K562 (cell line): ENCODE measurements around the gene DNASE1L3. TPM values are rescaled to one million over a fixed set of nuclear protein-coding genes. Genes with fewer than 3 reads are reported as not detected.

Source experiments
- ATAC-seq: fragments of 200-7000 bp; cut with Tn5 transposase; 3 replicates; pipeline ENCODE4 v1.9.1; 2020; ENCODE audit warnings: moderate library complexity
- BruUV-seq: library from RNA; stranded (reverse); fragments of 400-500 nt; replicated peaks from 2 replicates; lab custom pipeline; 2021; lab: Mats Ljungman, UMichigan
- CTCF ChIA-PET: fragments of 300-600 bp; formaldehyde crosslinking; extraction: SDS; loops from one replicate; lab custom pipeline; 2021; ENCODE audit warnings: low intra/inter-chr PET ratio; lab: Yijun Ruan, JAX
- POLR2A ChIA-PET: fragments of 300-600, 350-650 bp; sonication (Branson Sonifier 250); formaldehyde crosslinking; extraction: SDS; loops from one replicate; lab custom pipeline; 2021; ENCODE audit warnings: antibody characterized with exemption, inconsistent platforms; lab: Yijun Ruan, JAX
- DNase-seq, 4 experiments: peaks; one replicate each; pipeline versions ENCODE4 v3.0.0 to v3.0.0-alpha.2; 2011 to 2018; ENCODE audit warnings: low spot score in 3 of 4, mixed read lengths in 3 of 4; ENCODE audit errors: extremely low read depth in 1 of 4
- FAIRE-seq: peaks from 2 replicates; lab custom pipeline; 2011; peaks lifted over from hg19 to GRCh38; lab: Jason Lieb, UNC
- H2AFZ ChIP-seq: 2 replicates; pipeline ENCODE4 v1.6.0; 2011; ENCODE audit warnings: low read depth, low read length, control low read depth, inconsistent platforms
- H3K27ac ChIP-seq: fragments of 200-600 bp; 3 replicates; pipeline ENCODE4 v1.8.0; 2011; ENCODE audit warnings: low read depth, mild to moderate bottlenecking, control low read depth, inconsistent platforms, low read length, moderate library complexity, mixed read lengths; ENCODE audit errors: extremely low read depth
- H3K27me3 ChIP-seq, 2 experiments: fragments of 300-600 bp in 1 of 2; 2 replicates in 1 of 2; 3 replicates in 1 of 2; pipeline versions ENCODE4 v1.6.0 to v1.8.0; 2011; ENCODE audit warnings: inconsistent platforms in 2 of 2, low read length in 2 of 2, mild to moderate bottlenecking in 1 of 2, mixed read lengths in 1 of 2, moderate library complexity in 1 of 2; ENCODE audit not compliant: control insufficient read depth in 2 of 2, insufficient read depth in 2 of 2
- H3K36me3 ChIP-seq: fragments of 300-600 bp; 3 replicates; pipeline ENCODE4 v1.8.0; 2011; ENCODE audit warnings: mild to moderate bottlenecking, low read length, inconsistent platforms; ENCODE audit not compliant: control insufficient read depth, insufficient read depth
- H3K4me1 ChIP-seq, 2 experiments: fragments of 200-600 bp in 1 of 2; replicated peaks in 1 of 2; 2 replicates in 1 of 2; 3 replicates in 1 of 2; pipeline versions ENCODE4 v1.5.1 to v1.8.0; 2011; ENCODE audit warnings: inconsistent platforms in 2 of 2, low read length in 2 of 2, mild to moderate bottlenecking in 1 of 2, mixed read lengths in 1 of 2, moderate library complexity in 1 of 2; ENCODE audit not compliant: control insufficient read depth in 2 of 2, insufficient read depth in 2 of 2
- H3K4me2 ChIP-seq: 2 replicates; pipeline ENCODE4 v1.6.1; 2011; ENCODE audit warnings: low read length, control low read depth, inconsistent platforms, mixed read lengths; ENCODE audit not compliant: insufficient read depth
- H3K4me3 ChIP-seq: fragments of 200-600 bp; sonication (generic), shearing (Covaris generic); 2 replicates; pipeline ENCODE4 v1.5.1; 2016; ENCODE audit warnings: control low read depth, inconsistent platforms
- H3K79me2 ChIP-seq: fragments of 200-600 bp; 3 replicates; pipeline ENCODE4 v1.8.0; 2011; ENCODE audit warnings: low read length, inconsistent platforms; ENCODE audit not compliant: control insufficient read depth, insufficient read depth
- H3K9ac ChIP-seq, 2 experiments: 2 replicates each; pipeline versions ENCODE4 v1.6.0 to v1.6.1; 2011; ENCODE audit warnings: low read depth in 2 of 2, low read length in 2 of 2, control low read depth in 1 of 2, inconsistent platforms in 1 of 2, mild to moderate bottlenecking in 1 of 2, mixed read lengths in 1 of 2; ENCODE audit not compliant: insufficient read depth in 1 of 2
- H3K9me1 ChIP-seq: one replicate; pipeline ENCODE4 v1.6.0; 2011; ENCODE audit warnings: inconsistent platforms, mild to moderate bottlenecking, low read length, moderate library complexity; ENCODE audit not compliant: control insufficient read depth, insufficient read depth
- H3K9me3 ChIP-seq: replicated peaks from 2 replicates; pipeline ENCODE4 v1.5.1; 2011; ENCODE audit warnings: low read depth, low read length, inconsistent platforms; ENCODE audit not compliant: control insufficient read depth, insufficient read depth
- H4K20me1 ChIP-seq: replicated peaks from 2 replicates; pipeline ENCODE4 v1.6.1; 2011; ENCODE audit warnings: low read length, inconsistent platforms, mixed read lengths; ENCODE audit not compliant: control insufficient read depth, insufficient read depth
- KDM4B ChIP-seq, 2 experiments: fragments of 450-650 bp in 1 of 2; sonication (generic) in 1 of 2; IDR thresholded peaks; 2 replicates each; pipeline ENCODE4 v1.6.1; 2016 to 2017; ENCODE audit warnings: borderline replicate concordance in 2 of 2, antibody characterized with exemption in 1 of 2, low read depth in 1 of 2, mild to moderate bottlenecking in 1 of 2
- NR1H2 ChIP-seq: sonication (generic); formaldehyde crosslinking; IDR thresholded peaks from 2 replicates; pipeline ENCODE4 v1.4.0; 2020; ENCODE audit warnings: mild to moderate bottlenecking, missing genetic modification reagents
- POLR2A ChIP-seq: fragments of 450-650 bp; conservative IDR thresholded peaks from 2 replicates; pipeline ENCODE4 v1.6.1; 2016
- SMAD3 ChIP-seq: fragments of 450-650 bp; formaldehyde crosslinking; conservative IDR thresholded peaks from 2 replicates; pipeline ENCODE4 v1.4.0; 2020; ENCODE audit warnings: mild to moderate bottlenecking
- TFE3 ChIP-seq: fragments of 450-650 bp; formaldehyde crosslinking; IDR thresholded peaks from 2 replicates; pipeline ENCODE4 v1.4.0; 2020; ENCODE audit warnings: mild to moderate bottlenecking, mixed read lengths
- WGBS: fragments of 100-300 bp; shearing (Covaris generic); methylation state at CpG from one replicate; pipeline ENCODE4 v1.1.6; 2016; ENCODE audit warnings: low coverage, mixed read lengths; ENCODE audit not compliant: insufficient coverage; ENCODE audit errors: missing lambda C conversion rate; 5-methylcytosine and 5-hydroxymethylcytosine counted together
- in situ Hi-C: fragments of 300-500 bp; cut with MboI; formaldehyde crosslinking; loops from 4 replicates; pipeline ENCODE4 v1.15.0; 2018; ENCODE audit warnings: inconsistent platforms, mixed read lengths
- intact Hi-C: fragments of 100-400 bp; cut with micrococcal nuclease; formaldehyde crosslinking; loops from 2 replicates; pipeline ENCODE4 v1.14.2; 2022
- polyA plus RNA-seq, 8 experiments: library from polyadenylated mRNA; depleted of rRNA in 4 of 8; stranded (reverse) in 5 of 8; unstranded in 3 of 8; fragments of >200 nt; fragmentation: Nextera tagmentation in 2 of 8; fragmentation: Illumina TruSeq in 1 of 8; extraction: Ambion mirVana in 2 of 8; extraction: Trizol in 1 of 8; gene quantifications; 2 replicates each; pipeline versions ENCODE4 v1.2.1 to v1.2.3, GENCODE V29; 2011 to 2014; ENCODE audit warnings: inconsistent platforms in 1 of 8, missing spikeins in 1 of 8
- total RNA-seq, 7 experiments: library from RNA; depleted of rRNA in 6 of 7; stranded (reverse); fragments of >200 nt in 6 of 7; fragmentation: Illumina TruSeq in 2 of 7; extraction: Trizol in 2 of 7; gene quantifications; 2 replicates each; pipeline versions ENCODE4 v1.2.1 to v1.2.3, GENCODE V29; 2011 to 2021; ENCODE audit warnings: low replicate concordance in 1 of 7
- TF ChIP-seq, protein P1 (sequence below): fragments of 450-650 bp; formaldehyde crosslinking; IDR thresholded peaks from 2 replicates; pipeline ENCODE4 v1.4.0; 2020; ENCODE audit warnings: mild to moderate bottlenecking, moderate library complexity

DNASE1L3 gene
- total and polyA plus RNA-seq, 9 of the 15 experiments (the other 6 are each of a cell fraction or from before 2014, with no cell fraction given): 0.06 TPM; not detected in 8

DNA sequence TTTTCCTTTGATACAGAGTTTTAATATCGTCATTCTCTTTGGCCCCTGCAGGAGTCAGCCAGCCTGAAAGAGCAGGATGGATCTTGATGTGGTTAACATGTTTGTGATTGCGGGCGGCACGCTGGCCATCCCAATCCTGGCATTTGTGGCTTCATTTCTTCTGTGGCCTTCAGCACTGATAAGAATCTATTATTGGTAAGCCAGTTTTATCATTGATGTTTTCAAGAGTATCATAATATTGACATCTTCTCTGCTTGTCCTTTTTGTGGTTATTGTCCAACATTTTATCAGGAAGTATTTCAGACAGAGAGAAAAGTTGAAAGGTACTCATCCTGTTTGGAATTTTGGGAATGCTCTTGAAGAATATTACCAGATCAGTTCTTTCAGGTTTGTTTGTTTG is 45.7 kb upstream of the DNASE1L3 start:
- no peaks in the 10 kb centered on the region for H3K27me3 ChIP-seq
- intact Hi-C loops (no loop called here), in situ Hi-C loops (no loop called here)
- H3K9me3 ChIP-seq: no peaks in the 10 kb centered on the region
- TF ChIP-seq SMAD3 (CRISPR knock-in tag): no peak
- no peak for TF ChIP-seq POLR2A
- no peak for TF ChIP-seq NR1H2
- TF ChIP-seq TFE3 (CRISPR knock-in tag): no peak
- no peak for TF ChIP-seq KDM4B (IDR thresholded peaks at IDR 0.05; ENCODE audit: borderline replicate concordance in 2 of 2, low read depth in 1 of 2)
- TF ChIP-seq, protein P1, sequence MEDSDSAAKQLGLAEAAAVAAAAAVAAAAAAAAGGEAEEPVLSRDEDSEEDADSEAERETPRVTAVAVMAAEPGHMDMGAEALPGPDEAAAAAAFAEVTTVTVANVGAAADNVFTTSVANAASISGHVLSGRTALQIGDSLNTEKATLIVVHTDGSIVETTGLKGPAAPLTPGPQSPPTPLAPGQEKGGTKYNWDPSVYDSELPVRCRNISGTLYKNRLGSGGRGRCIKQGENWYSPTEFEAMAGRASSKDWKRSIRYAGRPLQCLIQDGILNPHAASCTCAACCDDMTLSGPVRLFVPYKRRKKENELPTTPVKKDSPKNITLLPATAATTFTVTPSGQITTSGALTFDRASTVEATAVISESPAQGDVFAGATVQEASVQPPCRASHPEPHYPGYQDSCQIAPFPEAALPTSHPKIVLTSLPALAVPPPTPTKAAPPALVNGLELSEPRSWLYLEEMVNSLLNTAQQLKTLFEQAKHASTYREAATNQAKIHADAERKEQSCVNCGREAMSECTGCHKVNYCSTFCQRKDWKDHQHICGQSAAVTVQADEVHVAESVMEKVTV (CRISPR knock-in tag): no peak
- H3K4me1 ChIP-seq: no peaks in the 10 kb centered on the region
- H2AFZ ChIP-seq: no peak overlapping the region
- peaks cover 2% of the 10 kb centered on the region; the same call in 1 of the 2 replicates for H4K20me1 ChIP-seq
- ATAC-seq (no peak), DNase-seq (no peak), FAIRE-seq (no peak)
- no peaks in the 10 kb centered on the region for H3K9me1 ChIP-seq
- H3K4me3 ChIP-seq: no peak overlapping the region
- no peak overlapping the region for H3K4me2 ChIP-seq
- WGBS: 25% methylated on average over 1 of the region's 4 CpGs
- ChIA-PET POLR2A (no interaction called here), CTCF (interaction anchor here (0.6 kb wide), 1 partner anchor 1197 kb away, joined by 3 read pairs; no protein-coding TSS in a partner anchor)
- H3K79me2 ChIP-seq: no peaks in the 10 kb centered on the region
- no peaks in the 10 kb centered on the region for H3K36me3 ChIP-seq
- BruUV-seq: no TSS peak
- H3K27ac ChIP-seq: no peak overlapping the region
- no peak overlapping the region for H3K9ac ChIP-seq
